GM23338 (cell line): ENCODE data around the gene IL24.

Experiments
- CREB1 ChIP-seq: fragments of 250-450 bp; sonication (Bioruptor Pico); IDR thresholded peaks from 2 replicates; pipeline ENCODE4 v1.5.0; 2020; ENCODE audit warnings: low read depth, mild to moderate bottlenecking, moderate library complexity
- EZH2 ChIP-seq: fragments of 200-600 bp; sonication (generic); IDR thresholded peaks from one replicate; pipeline ENCODE4 v1.8.0; 2017; ENCODE audit warnings: antibody characterized with exemption, mild to moderate bottlenecking, low read depth; ENCODE audit not compliant: unreplicated experiment
- EZH2phosphoT487 ChIP-seq: fragments of 200-600 bp; sonication (generic); IDR thresholded peaks from one replicate; pipeline ENCODE4 v1.8.1; 2018; ENCODE audit warnings: antibody characterized with exemption; ENCODE audit not compliant: unreplicated experiment
- JUNB ChIP-seq: IDR thresholded peaks from one replicate; pipeline ENCODE4 v1.6.1; 2016; ENCODE audit warnings: antibody characterized with exemption; ENCODE audit not compliant: unreplicated experiment
- POLR2AphosphoS5 ChIP-seq: IDR thresholded peaks from 2 replicates; pipeline ENCODE4 v1.6.1; 2016; ENCODE audit warnings: antibody characterized with exemption, low read depth
- TF ChIP-seq, protein P1 (sequence below), 2 experiments: fragments of 200-600 bp in 1 of 2; sonication (generic) in 1 of 2; conservative IDR thresholded peaks; 2 replicates each; pipeline versions ENCODE4 v1.5.1 to v1.6.1; 2016 to 2017; ENCODE audit warnings: antibody characterized with exemption in 2 of 2, low read depth in 2 of 2, mild to moderate bottlenecking in 2 of 2, moderate library complexity in 1 of 2
- TF ChIP-seq, protein P2 (sequence below): IDR thresholded peaks from one replicate; pipeline ENCODE4 v1.6.1; 2018; ENCODE audit warnings: antibody characterized with exemption; ENCODE audit not compliant: unreplicated experiment
- TF ChIP-seq, protein P3 (sequence below): IDR thresholded peaks from 2 replicates; pipeline ENCODE4 v1.6.1; 2016; ENCODE audit warnings: antibody characterized with exemption
- TF ChIP-seq, protein P4 (sequence below): fragments of 250-450 bp; sonication (Bioruptor Pico); IDR thresholded peaks from 2 replicates; pipeline ENCODE4 v1.5.0; 2020; ENCODE audit warnings: mild to moderate bottlenecking, moderate library complexity

DNA sequence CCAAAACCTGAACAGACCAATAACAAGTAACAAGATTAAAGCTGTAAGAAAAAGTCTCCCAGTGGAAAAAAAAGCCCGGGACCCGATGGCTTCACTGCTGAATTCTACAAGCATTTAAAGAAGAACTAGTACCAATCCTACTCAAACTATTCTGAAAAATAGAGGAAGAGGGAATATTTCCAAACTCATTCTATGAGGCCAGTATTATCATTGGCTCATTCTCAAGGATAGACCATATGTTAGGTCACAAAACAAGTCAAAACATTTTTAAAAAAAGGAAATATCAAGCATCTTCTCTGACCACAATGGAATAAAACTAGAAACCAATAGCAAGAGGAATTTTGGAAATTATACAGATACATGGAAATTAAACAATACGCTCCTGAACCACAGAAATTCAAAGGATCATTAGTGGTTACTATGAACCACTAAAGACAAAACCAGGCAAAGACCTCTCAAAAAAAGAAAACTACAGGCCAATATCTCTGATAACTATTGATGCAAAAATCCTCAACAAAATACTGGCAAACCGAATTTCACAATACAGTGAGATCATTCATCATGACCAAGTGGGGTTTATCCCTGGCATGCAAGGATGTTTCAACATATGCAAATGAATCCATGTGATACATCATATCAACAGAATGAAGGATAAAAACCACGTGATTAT, 45.8 kb upstream of the IL24 start:
- TF ChIP-seq, protein P1, sequence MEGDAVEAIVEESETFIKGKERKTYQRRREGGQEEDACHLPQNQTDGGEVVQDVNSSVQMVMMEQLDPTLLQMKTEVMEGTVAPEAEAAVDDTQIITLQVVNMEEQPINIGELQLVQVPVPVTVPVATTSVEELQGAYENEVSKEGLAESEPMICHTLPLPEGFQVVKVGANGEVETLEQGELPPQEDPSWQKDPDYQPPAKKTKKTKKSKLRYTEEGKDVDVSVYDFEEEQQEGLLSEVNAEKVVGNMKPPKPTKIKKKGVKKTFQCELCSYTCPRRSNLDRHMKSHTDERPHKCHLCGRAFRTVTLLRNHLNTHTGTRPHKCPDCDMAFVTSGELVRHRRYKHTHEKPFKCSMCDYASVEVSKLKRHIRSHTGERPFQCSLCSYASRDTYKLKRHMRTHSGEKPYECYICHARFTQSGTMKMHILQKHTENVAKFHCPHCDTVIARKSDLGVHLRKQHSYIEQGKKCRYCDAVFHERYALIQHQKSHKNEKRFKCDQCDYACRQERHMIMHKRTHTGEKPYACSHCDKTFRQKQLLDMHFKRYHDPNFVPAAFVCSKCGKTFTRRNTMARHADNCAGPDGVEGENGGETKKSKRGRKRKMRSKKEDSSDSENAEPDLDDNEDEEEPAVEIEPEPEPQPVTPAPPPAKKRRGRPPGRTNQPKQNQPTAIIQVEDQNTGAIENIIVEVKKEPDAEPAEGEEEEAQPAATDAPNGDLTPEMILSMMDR (conservative IDR thresholded peaks at IDR 0.05; ENCODE audit: low read depth in 2 of 2) = no peak
- TF ChIP-seq EZH2phosphoT487 = no peak
- TF ChIP-seq POLR2AphosphoS5 = no peak
- TF ChIP-seq, protein P2, sequence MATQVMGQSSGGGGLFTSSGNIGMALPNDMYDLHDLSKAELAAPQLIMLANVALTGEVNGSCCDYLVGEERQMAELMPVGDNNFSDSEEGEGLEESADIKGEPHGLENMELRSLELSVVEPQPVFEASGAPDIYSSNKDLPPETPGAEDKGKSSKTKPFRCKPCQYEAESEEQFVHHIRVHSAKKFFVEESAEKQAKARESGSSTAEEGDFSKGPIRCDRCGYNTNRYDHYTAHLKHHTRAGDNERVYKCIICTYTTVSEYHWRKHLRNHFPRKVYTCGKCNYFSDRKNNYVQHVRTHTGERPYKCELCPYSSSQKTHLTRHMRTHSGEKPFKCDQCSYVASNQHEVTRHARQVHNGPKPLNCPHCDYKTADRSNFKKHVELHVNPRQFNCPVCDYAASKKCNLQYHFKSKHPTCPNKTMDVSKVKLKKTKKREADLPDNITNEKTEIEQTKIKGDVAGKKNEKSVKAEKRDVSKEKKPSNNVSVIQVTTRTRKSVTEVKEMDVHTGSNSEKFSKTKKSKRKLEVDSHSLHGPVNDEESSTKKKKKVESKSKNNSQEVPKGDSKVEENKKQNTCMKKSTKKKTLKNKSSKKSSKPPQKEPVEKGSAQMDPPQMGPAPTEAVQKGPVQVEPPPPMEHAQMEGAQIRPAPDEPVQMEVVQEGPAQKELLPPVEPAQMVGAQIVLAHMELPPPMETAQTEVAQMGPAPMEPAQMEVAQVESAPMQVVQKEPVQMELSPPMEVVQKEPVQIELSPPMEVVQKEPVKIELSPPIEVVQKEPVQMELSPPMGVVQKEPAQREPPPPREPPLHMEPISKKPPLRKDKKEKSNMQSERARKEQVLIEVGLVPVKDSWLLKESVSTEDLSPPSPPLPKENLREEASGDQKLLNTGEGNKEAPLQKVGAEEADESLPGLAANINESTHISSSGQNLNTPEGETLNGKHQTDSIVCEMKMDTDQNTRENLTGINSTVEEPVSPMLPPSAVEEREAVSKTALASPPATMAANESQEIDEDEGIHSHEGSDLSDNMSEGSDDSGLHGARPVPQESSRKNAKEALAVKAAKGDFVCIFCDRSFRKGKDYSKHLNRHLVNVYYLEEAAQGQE = no peak
- TF ChIP-seq CREB1 (CRISPR knock-in tag) = no peak
- TF ChIP-seq, protein P3, sequence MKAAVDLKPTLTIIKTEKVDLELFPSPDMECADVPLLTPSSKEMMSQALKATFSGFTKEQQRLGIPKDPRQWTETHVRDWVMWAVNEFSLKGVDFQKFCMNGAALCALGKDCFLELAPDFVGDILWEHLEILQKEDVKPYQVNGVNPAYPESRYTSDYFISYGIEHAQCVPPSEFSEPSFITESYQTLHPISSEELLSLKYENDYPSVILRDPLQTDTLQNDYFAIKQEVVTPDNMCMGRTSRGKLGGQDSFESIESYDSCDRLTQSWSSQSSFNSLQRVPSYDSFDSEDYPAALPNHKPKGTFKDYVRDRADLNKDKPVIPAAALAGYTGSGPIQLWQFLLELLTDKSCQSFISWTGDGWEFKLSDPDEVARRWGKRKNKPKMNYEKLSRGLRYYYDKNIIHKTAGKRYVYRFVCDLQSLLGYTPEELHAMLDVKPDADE = no peak
- TF ChIP-seq EZH2 = no peak
- no peak for TF ChIP-seq JUNB
- TF ChIP-seq, protein P4, sequence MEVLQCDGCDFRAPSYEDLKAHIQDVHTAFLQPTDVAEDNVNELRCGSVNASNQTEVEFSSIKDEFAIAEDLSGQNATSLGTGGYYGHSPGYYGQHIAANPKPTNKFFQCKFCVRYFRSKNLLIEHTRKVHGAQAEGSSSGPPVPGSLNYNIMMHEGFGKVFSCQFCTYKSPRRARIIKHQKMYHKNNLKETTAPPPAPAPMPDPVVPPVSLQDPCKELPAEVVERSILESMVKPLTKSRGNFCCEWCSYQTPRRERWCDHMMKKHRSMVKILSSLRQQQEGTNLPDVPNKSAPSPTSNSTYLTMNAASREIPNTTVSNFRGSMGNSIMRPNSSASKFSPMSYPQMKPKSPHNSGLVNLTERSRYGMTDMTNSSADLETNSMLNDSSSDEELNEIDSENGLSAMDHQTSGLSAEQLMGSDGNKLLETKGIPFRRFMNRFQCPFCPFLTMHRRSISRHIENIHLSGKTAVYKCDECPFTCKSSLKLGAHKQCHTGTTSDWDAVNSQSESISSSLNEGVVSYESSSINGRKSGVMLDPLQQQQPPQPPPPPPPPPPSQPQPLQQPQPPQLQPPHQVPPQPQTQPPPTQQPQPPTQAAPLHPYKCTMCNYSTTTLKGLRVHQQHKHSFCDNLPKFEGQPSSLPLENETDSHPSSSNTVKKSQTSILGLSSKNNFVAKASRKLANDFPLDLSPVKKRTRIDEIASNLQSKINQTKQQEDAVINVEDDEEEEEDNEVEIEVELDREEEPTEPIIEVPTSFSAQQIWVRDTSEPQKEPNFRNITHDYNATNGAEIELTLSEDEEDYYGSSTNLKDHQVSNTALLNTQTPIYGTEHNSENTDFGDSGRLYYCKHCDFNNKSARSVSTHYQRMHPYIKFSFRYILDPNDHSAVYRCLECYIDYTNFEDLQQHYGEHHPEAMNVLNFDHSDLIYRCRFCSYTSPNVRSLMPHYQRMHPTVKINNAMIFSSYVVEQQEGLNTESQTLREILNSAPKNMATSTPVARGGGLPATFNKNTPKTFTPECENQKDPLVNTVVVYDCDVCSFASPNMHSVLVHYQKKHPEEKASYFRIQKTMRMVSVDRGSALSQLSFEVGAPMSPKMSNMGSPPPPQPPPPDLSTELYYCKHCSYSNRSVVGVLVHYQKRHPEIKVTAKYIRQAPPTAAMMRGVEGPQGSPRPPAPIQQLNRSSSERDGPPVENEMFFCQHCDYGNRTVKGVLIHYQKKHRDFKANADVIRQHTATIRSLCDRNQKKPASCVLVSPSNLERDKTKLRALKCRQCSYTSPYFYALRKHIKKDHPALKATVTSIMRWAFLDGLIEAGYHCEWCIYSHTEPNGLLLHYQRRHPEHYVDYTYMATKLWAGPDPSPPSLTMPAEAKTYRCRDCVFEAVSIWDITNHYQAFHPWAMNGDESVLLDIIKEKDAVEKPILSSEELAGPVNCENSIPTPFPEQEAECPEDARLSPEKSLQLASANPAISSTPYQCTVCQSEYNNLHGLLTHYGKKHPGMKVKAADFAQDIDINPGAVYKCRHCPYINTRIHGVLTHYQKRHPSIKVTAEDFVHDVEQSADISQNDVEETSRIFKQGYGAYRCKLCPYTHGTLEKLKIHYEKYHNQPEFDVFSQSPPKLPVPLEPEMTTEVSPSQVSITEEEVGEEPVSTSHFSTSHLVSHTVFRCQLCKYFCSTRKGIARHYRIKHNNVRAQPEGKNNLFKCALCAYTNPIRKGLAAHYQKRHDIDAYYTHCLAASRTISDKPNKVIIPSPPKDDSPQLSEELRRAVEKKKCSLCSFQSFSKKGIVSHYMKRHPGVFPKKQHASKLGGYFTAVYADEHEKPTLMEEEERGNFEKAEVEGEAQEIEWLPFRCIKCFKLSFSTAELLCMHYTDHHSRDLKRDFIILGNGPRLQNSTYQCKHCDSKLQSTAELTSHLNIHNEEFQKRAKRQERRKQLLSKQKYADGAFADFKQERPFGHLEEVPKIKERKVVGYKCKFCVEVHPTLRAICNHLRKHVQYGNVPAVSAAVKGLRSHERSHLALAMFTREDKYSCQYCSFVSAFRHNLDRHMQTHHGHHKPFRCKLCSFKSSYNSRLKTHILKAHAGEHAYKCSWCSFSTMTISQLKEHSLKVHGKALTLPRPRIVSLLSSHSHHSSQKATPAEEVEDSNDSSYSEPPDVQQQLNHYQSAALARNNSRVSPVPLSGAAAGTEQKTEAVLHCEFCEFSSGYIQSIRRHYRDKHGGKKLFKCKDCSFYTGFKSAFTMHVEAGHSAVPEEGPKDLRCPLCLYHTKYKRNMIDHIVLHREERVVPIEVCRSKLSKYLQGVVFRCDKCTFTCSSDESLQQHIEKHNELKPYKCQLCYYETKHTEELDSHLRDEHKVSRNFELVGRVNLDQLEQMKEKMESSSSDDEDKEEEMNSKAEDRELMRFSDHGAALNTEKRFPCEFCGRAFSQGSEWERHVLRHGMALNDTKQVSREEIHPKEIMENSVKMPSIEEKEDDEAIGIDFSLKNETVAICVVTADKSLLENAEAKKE (CRISPR knock-in tag) = no peak
